ENCODE measurements around the gene LIFR.
A peak's percentile ranks its signal among the peaks of the same experiment; 100 is the strongest.

Gene LIFR

DNA sequence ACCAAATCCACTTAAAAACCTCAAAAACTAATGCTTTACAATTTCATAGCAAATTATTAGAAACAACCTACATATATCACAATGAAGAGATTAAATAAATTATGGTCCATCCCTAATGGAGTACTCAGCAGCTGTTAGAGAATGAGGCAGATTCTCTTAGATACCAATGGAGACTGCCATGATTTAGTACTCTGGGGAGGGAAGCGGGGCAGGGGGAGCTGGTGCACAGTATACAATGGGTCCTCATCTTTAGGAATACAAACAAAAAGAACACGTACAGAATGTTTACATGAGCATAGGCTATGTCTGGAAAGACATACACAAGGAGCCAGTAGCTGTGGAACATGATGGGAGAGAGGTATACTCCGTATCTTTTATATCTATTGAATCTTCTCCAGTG, 2.0 kb downstream of the LIFR start:
- TF ChIP-seq EZH2phosphoT487 (IDR thresholded peaks at IDR 0.05; ENCODE audit: borderline replicate concordance): no peak
- Histone ChIP-seq H3K36me3 (ENCODE audit: insufficient read depth, low read length) (no peaks in the 10 kb centered on the region), H3K9ac (ENCODE audit: low read depth, low read length, poor library complexity, severe bottlenecking) (no peak overlapping the region), H3K79me2 (ENCODE audit: insufficient read depth, low read length) (no peaks in the 10 kb centered on the region), H3K9me3 (ENCODE audit: insufficient read depth, low read depth, low read length) (no peaks in the 10 kb centered on the region), H2AFZ (ENCODE audit: low read length) (no peak overlapping the region), H3K4me3 (ENCODE audit: low read length, poor library complexity, severe bottlenecking) (no peak overlapping the region), H3K9me2 (replicated peaks; ENCODE audit: low read depth, low read length) (no peaks in the 10 kb centered on the region), H3F3A (ENCODE audit: low read depth) (no peaks in the 10 kb centered on the region), H3K27me3 (ENCODE audit: insufficient read depth, low read length, poor library complexity, severe bottlenecking) (no peaks in the 10 kb centered on the region), H3K4me2 (ENCODE audit: low read depth, low read length, poor library complexity, severe bottlenecking) (no peak overlapping the region), H3K4me1 (ENCODE audit: insufficient read depth, low read length, poor library complexity, severe bottlenecking) (no peaks in the 10 kb centered on the region), H4K20me1 (ENCODE audit: insufficient read depth, low read length, poor library complexity, severe bottlenecking) (no peaks in the 10 kb centered on the region)

DNA sequence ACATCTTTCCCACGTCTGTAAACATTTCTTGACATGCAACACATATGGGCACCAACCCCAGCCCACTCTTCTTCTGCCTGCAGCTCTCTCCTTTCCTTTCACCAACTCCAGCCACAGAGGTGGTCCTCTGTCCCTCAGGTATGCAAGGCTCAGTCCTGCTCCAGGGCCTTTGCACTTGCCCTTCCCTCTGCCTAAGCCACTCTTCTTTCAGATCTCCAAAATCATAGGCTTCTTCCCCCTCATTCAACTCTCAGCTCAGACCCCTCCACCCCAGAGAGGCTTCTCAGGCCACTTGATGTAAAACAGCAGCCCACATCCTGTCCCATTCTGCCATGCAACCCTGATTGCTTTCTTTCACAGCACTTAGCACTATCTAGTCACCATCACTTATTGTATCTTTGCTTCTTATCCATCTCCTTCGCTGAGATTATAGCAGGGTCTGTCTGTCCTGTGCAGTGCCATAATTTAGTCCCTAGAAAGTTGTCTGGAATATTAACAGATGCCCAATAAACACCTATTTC, 3.4 kb downstream of the LIFR start:
- Histone ChIP-seq H3K27me3 (ENCODE audit: insufficient read depth, low read length, poor library complexity, severe bottlenecking) (no peaks in the 10 kb centered on the region), H3K79me2 (ENCODE audit: insufficient read depth, low read length) (no peaks in the 10 kb centered on the region), H3K9ac (ENCODE audit: low read depth, low read length, poor library complexity, severe bottlenecking) (no peak overlapping the region), H3K9me2 (replicated peaks; ENCODE audit: low read depth, low read length) (no peaks in the 10 kb centered on the region), H3K4me3 (ENCODE audit: low read length, poor library complexity, severe bottlenecking) (no peak overlapping the region), H2AFZ (ENCODE audit: low read length) (no peak overlapping the region), H3K4me2 (ENCODE audit: low read depth, low read length, poor library complexity, severe bottlenecking) (no peak overlapping the region), H3K4me1 (ENCODE audit: insufficient read depth, low read length, poor library complexity, severe bottlenecking) (no peaks in the 10 kb centered on the region), H3K9me3 (ENCODE audit: insufficient read depth, low read depth, low read length) (no peaks in the 10 kb centered on the region), H3F3A (ENCODE audit: low read depth) (no peaks in the 10 kb centered on the region), H3K36me3 (ENCODE audit: insufficient read depth, low read length) (no peaks in the 10 kb centered on the region), H4K20me1 (ENCODE audit: insufficient read depth, low read length, poor library complexity, severe bottlenecking) (no peaks in the 10 kb centered on the region)
- no peak for TF ChIP-seq EZH2phosphoT487 (IDR thresholded peaks at IDR 0.05; ENCODE audit: borderline replicate concordance)
- TF ChIP-seq, protein P1, sequence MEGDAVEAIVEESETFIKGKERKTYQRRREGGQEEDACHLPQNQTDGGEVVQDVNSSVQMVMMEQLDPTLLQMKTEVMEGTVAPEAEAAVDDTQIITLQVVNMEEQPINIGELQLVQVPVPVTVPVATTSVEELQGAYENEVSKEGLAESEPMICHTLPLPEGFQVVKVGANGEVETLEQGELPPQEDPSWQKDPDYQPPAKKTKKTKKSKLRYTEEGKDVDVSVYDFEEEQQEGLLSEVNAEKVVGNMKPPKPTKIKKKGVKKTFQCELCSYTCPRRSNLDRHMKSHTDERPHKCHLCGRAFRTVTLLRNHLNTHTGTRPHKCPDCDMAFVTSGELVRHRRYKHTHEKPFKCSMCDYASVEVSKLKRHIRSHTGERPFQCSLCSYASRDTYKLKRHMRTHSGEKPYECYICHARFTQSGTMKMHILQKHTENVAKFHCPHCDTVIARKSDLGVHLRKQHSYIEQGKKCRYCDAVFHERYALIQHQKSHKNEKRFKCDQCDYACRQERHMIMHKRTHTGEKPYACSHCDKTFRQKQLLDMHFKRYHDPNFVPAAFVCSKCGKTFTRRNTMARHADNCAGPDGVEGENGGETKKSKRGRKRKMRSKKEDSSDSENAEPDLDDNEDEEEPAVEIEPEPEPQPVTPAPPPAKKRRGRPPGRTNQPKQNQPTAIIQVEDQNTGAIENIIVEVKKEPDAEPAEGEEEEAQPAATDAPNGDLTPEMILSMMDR (conservative IDR thresholded peaks at IDR 0.05; ENCODE audit: low read length): no peak

DNA sequence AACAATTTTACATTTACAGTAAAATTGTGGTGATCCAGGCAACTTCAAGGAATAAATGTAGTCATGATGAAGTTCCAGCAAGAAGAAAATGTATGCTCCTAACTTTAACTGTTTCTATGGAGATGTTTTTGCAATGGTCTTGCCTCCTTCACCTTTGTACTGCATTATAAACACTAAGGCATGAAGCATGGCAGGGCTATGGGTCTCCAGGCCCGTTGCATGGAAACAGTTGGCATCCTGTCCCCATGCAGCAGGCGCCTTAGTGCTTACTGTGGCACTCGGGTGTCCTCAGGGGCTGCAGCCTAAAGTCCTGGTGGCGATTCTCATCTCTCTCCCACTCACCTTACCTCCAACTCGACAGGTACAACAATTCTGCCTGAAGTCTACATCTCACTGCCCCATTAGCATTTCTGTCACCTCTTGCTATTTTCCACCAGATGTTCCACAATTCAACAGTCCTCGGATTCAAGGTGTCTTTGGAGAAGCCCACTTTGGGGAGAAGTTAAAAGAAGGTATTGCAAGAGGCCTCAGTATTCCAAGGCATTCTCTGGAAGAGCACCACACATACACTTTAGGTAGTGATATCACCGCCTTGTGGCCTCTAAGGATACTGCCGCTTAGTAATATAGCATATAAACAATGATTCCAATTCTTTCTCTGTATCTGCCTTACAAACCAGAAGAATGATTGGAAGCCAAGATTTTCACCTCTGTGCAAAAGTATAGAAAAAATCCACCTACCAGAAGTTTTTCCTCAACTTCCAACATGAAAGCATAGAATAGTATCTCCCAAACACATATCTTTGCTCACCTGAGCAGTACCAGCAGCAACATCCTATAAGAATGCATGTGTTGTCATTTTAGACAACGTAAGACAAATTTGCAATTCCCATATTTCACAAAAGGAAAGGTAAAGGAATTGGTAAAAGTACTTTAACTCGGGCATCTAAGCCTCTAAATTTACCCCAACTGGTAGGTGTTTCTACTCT, 5.1 kb downstream of the LIFR start:
- H3K9me2 ChIP-seq (replicated peaks; ENCODE audit: low read depth, low read length): no peaks in the 10 kb centered on the region
- no peaks in the 10 kb centered on the region for H3K79me2 ChIP-seq (ENCODE audit: insufficient read depth, low read length)
- no peaks in the 10 kb centered on the region for H3K36me3 ChIP-seq (ENCODE audit: insufficient read depth, low read length)
- no peak overlapping the region for H3K4me3 ChIP-seq (ENCODE audit: low read length, poor library complexity, severe bottlenecking)
- no peaks in the 10 kb centered on the region for H3K4me1 ChIP-seq (ENCODE audit: insufficient read depth, low read length, poor library complexity, severe bottlenecking)
- no peaks in the 10 kb centered on the region for H3K9me3 ChIP-seq (ENCODE audit: insufficient read depth, low read depth, low read length)
- H3K4me2 ChIP-seq (ENCODE audit: low read depth, low read length, poor library complexity, severe bottlenecking): no peak overlapping the region
- no peak overlapping the region for H2AFZ ChIP-seq (ENCODE audit: low read length)
- TF ChIP-seq EZH2phosphoT487 (IDR thresholded peaks at IDR 0.05; ENCODE audit: borderline replicate concordance): no peak
- TF ChIP-seq, protein P1 (conservative IDR thresholded peaks at IDR 0.05; ENCODE audit: low read length): peak; percentile 77
- no peaks in the 10 kb centered on the region for H3K27me3 ChIP-seq (ENCODE audit: insufficient read depth, low read length, poor library complexity, severe bottlenecking)
- no peaks in the 10 kb centered on the region for H3F3A ChIP-seq (ENCODE audit: low read depth)
- H3K9ac ChIP-seq (ENCODE audit: low read depth, low read length, poor library complexity, severe bottlenecking): no peak overlapping the region
- no peaks in the 10 kb centered on the region for H4K20me1 ChIP-seq (ENCODE audit: insufficient read depth, low read length, poor library complexity, severe bottlenecking)

All from Loucy (cell line).